Measurements from ENCODE around the gene BTBD7.

BTBD7 gene

DNA sequence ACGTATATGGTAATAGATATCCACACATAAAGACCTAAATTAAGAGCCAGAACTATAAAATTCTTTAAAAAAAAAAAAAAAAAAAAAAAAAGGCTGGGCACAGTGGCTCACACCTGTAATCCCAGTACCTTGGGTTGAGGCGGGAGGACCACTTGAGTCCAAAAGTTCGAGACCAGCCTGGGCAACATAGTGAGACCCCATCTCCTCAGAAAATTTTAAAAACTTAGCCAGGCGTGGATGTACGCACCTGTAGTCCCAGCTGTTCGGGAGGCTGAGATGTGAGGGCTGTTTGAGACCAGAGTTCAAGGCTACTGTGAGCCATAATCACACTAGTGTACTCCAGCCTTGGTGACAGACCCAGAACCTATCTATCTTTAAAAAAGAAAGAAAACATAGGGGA, 4.3 kb downstream of the BTBD7 start:
- no peak for DNase-seq

DNA sequence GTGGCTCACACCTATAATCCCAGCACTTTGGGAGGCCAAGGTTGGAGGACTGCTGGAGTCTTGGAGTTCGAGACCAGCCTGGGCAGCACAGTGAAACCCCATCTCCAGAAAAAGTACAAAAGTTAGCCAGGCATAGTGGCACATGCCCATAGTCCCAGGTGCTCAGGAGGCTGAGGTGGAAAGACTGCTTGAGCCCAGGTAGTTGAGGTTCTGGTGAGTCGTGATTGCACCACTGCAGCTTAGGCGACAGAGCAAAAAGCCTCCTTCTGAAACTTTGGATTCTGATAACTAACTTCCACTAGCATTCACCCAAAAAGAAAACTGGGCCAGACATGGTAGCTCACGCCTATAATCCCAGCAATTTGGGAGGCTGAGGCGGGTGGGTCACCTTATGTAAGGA, 6.6 kb downstream of the BTBD7 start:
- no peak for DNase-seq

DNA sequence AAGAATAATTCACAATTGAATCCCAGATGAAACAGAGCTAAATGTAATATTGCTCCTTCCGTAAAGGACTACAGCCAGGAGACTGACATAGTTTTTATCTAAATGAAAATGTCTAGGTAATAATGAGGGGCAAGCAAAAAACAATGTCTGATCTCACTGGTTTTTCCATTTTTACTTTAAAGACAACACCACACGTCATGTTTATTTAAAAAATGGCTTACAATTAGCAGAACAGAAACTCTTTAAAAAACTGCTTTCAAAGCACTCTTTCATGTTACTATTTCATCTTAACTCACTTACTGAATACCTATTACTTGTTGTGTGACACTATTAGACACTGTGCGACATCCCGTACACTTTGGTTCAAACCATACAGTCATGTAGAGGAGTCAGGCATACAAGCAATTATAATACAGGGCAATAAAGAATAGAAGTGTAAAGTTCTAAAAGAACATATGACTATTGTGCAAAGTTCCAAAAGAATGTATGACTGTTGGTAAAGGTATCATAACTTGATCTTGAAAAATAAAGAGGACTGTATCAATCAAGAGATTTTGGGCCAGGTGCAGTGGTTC, 9.1 kb downstream of the BTBD7 start:
- peak; percentile 69 to 82 for DNase-seq

DNA sequence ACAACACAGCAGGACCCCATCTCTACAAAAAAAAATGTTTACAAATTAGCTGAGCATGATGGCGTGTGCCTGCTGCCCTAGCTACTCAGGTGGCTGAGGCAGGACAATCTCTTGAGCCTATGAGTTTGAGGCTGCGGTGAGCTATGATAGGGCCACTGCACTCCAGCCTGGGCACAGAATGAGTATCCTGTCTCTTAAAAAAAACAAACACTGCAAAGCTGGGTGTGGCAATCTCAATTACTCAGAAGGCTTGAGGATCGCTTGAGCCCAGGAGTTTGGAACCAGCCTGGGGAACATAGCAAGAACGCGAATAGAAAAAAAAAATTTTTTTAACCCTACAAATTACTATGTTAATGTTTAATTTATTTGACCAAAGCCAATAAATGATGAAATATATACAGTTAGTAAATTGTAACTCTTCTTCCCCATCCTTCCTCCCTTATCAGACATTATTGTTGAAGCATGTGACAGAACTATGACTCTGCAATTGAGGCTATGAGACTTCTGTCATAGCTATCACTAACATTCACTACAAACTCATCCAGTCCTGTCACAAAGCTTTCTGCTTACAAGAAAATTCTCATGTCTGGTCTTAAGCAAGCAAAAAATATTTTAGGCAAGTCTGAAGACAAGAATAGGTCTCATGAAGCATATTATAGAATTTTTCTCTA, 9.8 kb downstream of the BTBD7 start:
- peak; percentile 33 to 54 for DNase-seq

DNA sequence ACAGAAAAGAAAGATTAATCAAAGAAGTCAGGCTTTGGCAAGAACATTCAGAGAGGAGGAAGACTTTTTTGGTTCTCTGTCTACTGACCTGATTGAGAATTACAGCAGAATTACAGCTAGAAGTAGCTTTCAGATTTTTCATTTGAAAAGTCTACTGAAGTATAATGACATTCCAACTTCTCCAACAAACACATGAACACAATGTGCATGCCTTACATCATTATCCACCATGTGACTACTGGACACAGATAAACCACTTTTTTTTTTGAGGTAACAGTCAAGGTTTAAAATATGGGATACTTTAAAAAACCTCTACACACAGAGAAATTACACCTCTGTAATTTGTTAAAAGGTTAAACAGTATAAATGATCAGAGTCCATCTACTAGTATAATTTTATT, 12.3 kb downstream of the BTBD7 start:
- no peak for DNase-seq

DNA sequence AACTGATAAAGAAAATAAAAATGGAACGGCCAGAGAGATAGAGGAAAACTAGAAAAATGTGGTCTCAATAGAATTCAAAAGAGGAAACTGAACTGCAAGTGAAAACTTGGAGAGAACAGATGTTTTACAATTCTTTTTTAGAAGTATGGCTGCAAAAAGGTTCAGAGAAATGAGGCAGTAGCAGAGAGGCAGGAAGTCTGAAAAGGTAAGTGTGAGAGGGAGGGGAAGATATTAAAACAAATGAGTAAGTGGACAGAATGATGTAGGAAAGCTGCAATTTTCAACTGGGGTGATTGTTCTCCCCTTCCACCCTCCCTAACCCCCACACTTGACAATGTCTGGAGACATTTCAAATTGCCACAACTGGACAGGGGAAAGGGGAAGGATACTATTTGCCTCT, 12.9 kb downstream of the BTBD7 start:
- no peak for DNase-seq

DNA sequence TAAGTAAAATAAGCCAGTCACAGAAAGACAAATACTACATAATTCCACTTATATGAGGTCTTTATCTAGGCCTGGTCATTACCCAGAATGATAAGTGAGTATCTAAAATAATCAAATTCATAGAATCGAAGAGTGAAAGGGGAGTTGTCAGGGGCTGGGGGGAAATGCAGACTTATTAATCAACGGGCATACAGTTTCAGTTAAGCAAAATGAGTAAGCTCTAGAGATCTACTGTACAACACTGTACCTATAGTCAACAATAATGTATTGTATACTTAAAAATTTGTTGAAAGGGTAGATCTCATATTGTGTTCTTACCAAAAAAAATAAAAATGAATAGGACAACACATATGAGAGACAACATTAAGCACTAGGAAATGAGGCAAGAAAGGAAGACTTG, 13.3 kb downstream of the BTBD7 start:
- no peak for DNase-seq

DNA sequence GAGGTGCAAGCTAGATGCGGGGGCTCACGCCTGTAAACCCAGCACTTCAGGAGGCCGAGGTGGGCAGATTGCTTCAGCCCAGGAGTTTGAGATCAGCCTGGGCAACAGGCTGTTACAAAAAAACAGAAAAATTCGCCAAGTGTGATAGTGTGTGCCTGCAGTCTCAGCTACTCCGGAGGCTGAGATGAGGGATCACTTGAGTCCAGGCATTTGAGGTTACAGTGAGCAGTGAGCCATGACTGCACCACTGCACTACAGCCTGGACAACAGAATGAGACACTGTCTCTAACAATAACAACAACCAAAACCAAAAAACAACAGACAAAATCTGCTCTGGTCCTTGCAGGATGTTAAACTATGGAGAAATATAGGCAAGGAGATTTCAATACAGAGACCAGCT, 13.9 kb downstream of the BTBD7 start:
- no peak for DNase-seq

DNA sequence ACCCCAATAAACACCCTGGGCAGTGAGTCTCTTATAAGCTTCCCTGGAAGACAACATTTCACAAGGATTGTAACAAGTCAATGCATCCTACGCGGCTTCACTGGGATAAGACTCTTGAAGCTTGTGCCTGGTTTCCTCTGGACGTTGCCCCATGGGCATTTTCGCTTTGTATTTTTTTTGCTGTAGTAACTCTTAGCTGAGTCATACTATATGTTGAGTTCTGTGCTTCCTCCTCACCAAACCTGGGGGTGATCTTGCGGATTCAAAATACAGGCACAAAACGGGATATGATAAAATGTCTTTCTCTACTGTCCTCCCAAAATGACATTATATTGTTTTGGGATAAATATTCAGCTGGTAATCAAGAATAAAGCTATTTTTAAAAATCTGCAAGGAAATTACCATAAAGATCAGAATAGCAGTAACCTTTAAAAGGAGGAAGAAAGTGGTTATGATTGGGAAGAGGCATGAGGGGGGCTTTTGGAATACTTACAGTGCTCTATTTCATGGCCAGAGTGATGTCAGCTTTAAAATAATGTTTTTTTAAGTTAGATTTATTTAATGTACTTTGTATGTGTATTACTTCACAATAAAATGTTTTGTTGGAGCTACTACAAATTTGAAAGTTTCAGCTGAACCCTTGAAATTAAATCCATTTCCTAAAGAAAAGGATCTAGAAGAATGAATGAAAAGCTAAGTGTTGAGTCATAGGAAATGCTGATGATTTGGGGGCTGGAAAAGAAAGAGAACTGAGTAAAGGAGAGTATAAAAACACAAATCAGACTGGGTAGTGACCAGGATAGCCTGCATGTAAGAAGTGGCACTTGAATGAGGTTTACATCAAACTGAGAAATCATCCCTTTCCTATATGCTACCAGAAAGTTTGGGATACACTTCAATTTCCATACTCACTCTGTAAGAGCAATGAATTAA, 14.7 kb downstream of the BTBD7 start:
- DNase-seq: peak; percentile 89 to 96

DNA sequence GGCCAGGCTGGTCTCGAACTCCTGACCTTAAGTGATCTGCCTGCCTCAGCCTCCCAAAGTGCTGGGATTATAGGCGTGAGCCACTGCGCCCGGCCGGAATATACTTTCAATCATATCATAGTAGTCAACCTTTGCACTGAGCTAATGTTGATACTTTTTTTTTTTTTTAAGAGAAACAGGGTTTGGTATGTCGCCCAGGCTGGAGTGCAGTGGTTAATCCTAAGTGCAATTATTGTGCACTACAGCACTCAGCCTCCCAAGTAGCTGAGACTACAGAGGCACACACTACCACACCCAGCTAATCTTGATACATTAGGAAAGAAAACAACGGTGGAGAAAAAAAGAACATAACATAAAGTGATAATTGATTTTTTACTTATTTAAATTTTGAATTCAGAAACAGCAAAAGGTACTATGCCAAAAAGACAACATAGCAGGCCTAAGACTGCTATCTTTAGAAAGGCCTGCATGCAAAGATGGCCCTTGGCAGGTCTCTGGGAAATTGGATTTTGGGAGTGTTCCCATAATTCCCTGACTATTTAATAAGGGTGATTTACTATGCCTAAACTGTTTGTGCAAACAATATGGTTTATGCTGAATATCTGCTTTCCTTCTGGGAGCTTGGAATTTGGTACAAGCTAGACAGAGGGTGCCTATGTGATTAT, 15.5 kb downstream of the BTBD7 start:
- no peak for DNase-seq

DNA sequence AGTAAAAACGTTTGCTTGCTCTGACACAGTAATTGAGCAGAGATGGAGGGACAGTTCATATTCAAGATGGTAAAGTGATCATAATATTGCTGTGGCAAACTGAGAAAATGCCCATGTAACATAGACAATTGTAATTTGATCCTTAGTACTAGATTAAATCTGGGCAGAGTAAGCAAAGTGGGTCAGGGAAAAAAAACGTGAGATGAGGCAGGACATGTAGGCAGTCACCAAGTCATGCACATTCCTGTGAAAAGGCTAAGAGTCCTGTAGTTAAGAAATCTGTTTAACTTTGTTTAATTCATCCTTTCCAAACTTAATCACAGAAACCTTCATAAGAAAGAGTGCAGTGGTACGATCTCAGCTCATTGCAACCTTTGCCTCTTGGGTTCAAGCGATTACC, 16.1 kb downstream of the BTBD7 start:
- DNase-seq: no peak

DNA sequence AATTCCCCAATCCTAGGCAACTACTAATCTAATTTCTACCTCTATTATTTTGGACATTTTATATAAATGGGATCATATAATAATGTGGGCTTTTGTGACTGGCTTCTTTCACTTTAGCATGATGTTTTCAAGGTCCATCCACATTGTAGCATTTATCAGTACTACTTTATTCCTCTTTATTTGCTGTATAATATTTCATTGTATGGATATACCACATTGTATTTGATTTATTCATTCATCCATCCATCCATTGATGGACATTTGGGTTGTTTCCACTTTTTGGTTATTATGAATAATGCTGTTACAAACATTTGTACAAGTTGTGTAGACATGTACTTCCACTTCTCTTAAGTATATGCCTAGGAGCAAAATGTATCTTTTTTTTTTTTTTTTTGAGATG, 17.3 kb downstream of the BTBD7 start:
- DNase-seq: no peak

DNA sequence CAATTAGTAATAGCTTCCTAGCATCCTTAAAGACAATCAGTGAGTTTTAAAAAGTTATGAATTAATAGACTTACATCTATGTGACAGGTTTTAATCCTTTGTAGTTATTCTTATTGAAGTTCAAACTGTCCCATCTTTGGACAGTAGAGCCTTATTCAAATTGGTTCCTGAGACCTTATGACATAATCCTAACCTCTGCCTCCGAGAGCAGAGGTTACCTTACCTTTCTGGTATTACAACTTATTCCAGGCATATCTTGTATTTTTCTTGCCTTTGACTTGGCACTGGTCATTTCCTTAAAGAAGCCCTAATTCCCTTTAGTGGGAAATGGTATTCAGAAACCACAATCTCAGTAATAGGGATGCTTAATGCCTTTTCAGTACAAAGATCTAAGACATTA, 21.8 kb downstream of the BTBD7 start:
- DNase-seq: no peak

DNA sequence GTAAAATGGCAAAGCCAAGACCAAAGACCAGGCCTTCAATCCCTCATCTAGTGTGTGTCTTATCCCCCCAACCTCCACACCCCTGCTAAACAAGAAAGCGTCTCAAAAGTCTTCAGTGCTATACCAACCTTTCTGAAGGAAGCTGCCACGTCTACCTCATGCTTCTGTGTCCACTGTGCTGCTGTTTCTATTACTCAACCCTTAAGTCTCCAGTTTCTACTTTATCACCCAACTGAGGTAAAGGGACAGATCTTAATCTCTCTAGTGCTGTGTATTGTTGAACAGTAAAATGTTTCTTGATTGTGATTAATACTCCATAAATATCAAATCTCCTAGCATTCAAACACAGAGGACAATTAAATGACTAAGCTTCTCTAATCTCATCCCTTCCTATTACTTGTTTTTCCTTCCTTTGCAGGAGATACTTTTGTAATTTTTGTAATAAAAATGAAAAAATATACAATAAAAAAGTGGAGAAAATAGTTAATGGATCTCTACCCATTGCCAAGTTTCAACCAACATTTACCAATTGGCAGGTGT, 23.3 kb downstream of the BTBD7 start:
- no peak for DNase-seq

DNA sequence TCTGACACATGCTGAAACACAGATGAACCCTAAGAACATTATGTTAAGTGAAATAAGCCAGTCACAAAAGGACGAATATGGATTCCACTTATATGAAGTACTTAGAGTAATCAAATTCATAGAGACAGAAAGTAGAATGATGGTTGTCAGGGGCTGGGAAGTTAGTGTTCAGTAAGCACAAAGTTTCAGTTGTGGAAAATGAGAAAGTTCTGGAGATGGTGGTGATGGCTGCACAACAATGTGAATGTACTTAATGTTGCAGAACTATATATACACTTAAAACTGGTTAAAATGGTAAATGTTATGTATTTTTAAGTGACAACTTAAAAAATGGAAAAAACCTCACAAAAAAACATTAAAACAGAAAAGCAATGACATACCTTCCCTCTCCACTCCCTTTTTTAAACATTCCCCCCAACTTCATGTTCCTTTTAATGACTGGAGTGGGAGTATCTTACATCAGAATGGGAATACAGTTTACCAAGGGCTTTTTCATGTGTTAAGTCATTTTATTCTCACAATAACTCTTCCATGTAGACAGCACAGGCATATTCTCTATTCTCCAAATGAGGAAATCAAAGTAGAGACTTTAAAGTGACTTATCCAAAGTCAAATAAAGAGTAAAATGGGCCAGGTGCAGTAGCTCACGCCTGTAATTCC, 24.0 kb downstream of the BTBD7 start:
- DNase-seq: peak; percentile 55 to 88

DNA sequence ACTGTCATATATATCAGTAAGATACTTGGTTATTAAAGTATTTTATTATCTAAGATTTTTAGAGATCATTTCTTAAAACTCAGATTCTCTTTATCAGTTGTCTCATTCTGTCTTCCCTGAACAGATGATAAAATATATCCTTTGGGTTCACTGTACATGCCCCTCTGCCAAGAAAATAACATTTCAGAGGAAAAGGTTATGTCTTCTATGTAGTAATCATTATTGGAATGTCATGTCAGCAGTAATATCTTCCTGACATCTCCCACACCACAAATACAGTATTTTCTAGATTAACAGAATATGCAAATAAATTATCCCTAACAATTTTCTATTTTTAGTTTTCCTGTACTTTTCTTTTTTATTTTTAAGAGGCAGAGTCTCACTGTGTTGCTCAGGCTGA, 26.0 kb downstream of the BTBD7 start:
- no peak for DNase-seq

DNA sequence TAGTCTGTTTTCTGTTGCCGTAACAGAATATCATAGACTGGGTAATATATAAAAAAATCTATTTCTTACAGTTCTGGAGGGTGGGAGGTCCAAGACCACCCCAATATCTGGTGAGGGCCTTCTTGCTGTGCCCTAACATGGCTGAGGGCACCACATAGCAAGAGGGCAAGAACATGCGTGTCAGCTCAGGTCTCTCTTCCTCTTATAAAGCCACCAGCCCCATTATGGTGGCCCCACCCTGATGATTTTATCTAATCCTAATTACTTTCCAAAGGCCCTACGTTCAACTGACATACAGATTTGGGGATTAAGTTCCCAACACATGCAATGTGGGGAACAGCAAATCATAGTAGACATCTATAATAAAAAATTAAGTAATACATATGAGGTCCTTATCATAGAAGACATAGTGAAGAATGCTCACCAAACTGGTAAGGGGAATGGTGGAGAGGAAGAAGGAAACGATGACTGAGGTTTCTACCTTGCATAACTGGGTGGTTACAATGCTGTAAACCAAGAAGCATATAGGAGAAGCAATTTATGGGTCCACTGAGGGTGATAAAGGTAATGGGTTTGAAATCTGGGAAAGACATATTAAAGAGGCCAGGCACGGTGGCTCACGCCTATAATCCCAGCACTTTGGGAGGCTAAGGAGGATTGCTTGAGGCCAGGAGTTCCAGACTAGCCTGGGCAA, 27.0 kb downstream of the BTBD7 start:
- DNase-seq: peak in 1 of 2 donors; percentile 38

DNA sequence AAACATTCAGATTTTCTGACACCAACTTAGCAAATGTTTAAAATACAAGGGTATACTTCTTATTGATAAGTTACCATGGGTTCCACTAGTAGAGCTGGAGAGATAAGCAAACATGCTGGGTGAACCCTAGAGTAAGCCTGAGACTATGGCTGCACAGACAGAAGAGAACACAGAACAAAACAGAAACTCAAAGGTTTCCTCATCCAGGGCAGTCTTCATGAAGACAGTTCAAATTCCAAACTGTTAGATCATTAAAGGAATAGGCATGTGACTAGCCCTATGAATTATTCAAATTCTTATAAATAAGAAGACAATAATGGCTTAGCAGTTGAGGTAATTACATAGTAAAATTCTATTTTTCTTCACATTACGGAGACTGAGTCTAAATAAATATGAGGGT, 28.1 kb downstream of the BTBD7 start:
- peak in 1 of 2 donors; percentile 18 for DNase-seq

DNA sequence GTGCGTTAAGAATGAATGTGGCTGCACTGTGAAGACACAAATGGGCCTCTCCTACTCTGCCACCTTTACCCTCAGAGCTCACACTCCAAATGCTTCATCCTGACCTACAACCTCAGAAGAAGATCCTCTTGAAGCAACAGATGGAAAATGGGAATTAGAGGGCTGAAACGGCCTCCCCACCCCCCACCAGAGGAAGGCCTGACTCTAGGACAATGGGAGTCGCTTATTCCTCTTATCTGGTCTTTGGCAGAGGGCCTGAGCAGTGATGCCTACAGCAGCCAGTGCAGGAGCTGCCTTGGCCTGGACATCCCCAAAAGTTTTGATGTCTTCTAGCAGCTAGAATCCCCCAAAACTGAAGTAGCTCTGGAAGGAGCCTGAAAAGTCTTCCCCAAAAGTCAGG, 29.2 kb downstream of the BTBD7 start:
- no peak for DNase-seq

DNA sequence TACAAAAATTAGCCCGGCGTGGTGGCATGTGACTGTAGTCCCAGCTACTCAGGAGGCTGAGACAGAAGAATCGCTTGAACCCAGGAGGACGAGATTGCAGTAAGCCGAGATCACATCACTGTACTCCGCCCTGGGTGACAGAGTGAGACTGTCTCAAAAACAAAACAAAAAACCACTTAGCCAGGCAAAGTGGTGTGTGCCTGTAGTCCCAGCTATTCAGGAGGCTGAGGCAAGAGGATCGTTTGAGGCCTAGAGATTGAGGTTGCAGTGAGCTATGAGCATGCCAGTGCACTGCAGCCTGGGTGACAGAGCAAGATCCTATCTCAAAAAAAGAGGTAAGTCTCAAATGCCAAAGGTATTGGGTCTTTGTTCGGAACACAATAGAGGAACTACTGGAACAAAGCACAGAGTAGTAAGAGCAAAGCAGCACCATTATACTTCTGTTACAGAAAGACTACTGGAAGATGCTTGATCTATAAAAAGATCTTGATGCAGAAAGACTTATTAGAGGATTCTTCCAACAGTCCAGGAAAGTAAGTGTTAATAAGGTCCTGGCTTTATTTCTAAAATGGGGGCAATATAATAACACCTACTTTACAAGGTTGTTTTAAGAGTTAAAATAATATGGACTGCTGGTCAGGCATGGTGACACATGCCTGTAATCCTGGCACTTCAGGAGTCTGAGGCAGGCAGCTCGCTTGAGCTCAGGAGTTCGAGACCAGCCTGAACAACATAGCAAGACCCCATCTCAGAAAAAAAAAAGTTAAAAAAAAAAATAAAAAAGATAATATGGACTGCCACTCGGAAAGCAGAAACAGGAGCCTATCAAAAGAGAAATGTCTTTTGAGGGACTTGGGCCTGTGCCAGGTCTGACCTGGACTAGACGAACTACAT, 29.9 kb downstream of the BTBD7 start:
- DNase-seq: no peak

Data from inflammatory macrophage treated with lipopolysaccharide for 1 hour (primary cell).